OCI-LY1 (cell line): ENCODE measurements around the gene GABBR2.

ENCODE experiments used
- H2AFZ ChIP-seq: fragments of 200-600 bp; sonication (generic), shearing (Covaris generic); 2 replicates; pipeline ENCODE4 v1.6.0; 2014; ENCODE audit warnings: antibody characterized with exemption, mild to moderate bottlenecking, low read length
- H3F3A ChIP-seq: fragments of 200-600 bp; sonication (generic), shearing (Covaris generic); 2 replicates; pipeline ENCODE4 v1.6.0; 2014; ENCODE audit warnings: mild to moderate bottlenecking, antibody characterized with exemption, low read length, moderate library complexity; ENCODE audit not compliant: insufficient read depth
- H3K27ac ChIP-seq: fragments of 200-600 bp; sonication (generic); 2 replicates; pipeline ENCODE4 v1.5.1; 2014; ENCODE audit warnings: low read length, mixed run types, mild to moderate bottlenecking, low read depth; ENCODE audit not compliant: poor library complexity, severe bottlenecking
- H3K27me3 ChIP-seq: fragments of 200-600 bp; sonication (generic); 2 replicates; pipeline ENCODE4 v1.6.0; 2014; ENCODE audit warnings: antibody characterized with exemption, mild to moderate bottlenecking, low read length, moderate library complexity; ENCODE audit not compliant: insufficient read depth
- H3K36me3 ChIP-seq: fragments of 200-600 bp; sonication (generic); 2 replicates; pipeline ENCODE4 v1.6.1; 2014; ENCODE audit warnings: mild to moderate bottlenecking, antibody characterized with exemption, low read length, moderate library complexity, mixed read lengths; ENCODE audit not compliant: insufficient read depth
- H3K4me1 ChIP-seq: fragments of 200-600 bp; sonication (generic); 2 replicates; pipeline ENCODE4 v1.5.1; 2014; ENCODE audit warnings: mild to moderate bottlenecking, low read length, moderate library complexity; ENCODE audit not compliant: insufficient read depth, severe bottlenecking
- H3K4me2 ChIP-seq: fragments of 200-600 bp; sonication (generic), shearing (Covaris generic); 2 replicates; pipeline ENCODE4 v1.6.1; 2014; ENCODE audit warnings: low read length
- H3K4me3 ChIP-seq: fragments of 200-600 bp; sonication (generic); 2 replicates; pipeline ENCODE4 v1.5.1; 2014; ENCODE audit warnings: low read length, low read depth, mild to moderate bottlenecking, mixed read lengths; ENCODE audit not compliant: poor library complexity, severe bottlenecking
- H3K79me2 ChIP-seq: fragments of 200-600 bp; shearing (Covaris generic); 2 replicates; pipeline ENCODE4 v1.6.1; 2016; ENCODE audit warnings: mixed run types, low read length, mixed read lengths; ENCODE audit not compliant: insufficient read depth
- H3K9ac ChIP-seq: fragments of 200-600 bp; sonication (generic), shearing (Covaris generic); 2 replicates; pipeline ENCODE4 v1.6.1; 2014; ENCODE audit warnings: mild to moderate bottlenecking, low read length, mixed read lengths
- H3K9me2 ChIP-seq: fragments of 200-600 bp; sonication (generic), shearing (Covaris generic); 2 replicates; pipeline ENCODE4 v1.6.1; 2014; ENCODE audit warnings: low read depth, mild to moderate bottlenecking, low read length, mixed read lengths
- H3K9me3 ChIP-seq: fragments of 200-600 bp; shearing (Covaris generic); 2 replicates; pipeline ENCODE4 v1.6.1; 2014; ENCODE audit warnings: low read length, mixed read lengths
- H4K20me1 ChIP-seq: fragments of 200-600 bp; sonication (generic), shearing (Covaris generic); 2 replicates; pipeline ENCODE4 v1.6.0; 2016; ENCODE audit warnings: mild to moderate bottlenecking, low read length; ENCODE audit not compliant: insufficient read depth
- EZH2 ChIP-seq: fragments of 200-600 bp; sonication (generic), shearing (Covaris generic); IDR thresholded peaks from 2 replicates; pipeline ENCODE4 v1.8.0; 2017; ENCODE audit warnings: borderline replicate concordance, mixed run types, mild to moderate bottlenecking, antibody characterized with exemption, low read length, moderate library complexity, mixed read lengths
- TF ChIP-seq, protein P1 (sequence below): fragments of 200-600 bp; sonication (generic), shearing (Covaris generic); IDR thresholded peaks from 2 replicates; pipeline ENCODE4 v1.5.1; 2017; ENCODE audit warnings: mild to moderate bottlenecking, antibody characterized with exemption, low read length, moderate library complexity, mixed read lengths

GABBR2 gene

GRCh38 chr9:98709968-98710965 is 1.5 kb upstream of the GABBR2 start:
- H3K27me3 ChIP-seq: no peaks in the 10 kb centered on the region
- no peak overlapping the region for H3K9ac ChIP-seq
- no peaks in the 10 kb centered on the region for H3K79me2 ChIP-seq
- no peak overlapping the region for H3K27ac ChIP-seq
- no peak overlapping the region for H2AFZ ChIP-seq
- no peaks in the 10 kb centered on the region for H3K36me3 ChIP-seq
- no peak overlapping the region for H3K4me3 ChIP-seq
- H3K9me3 ChIP-seq: no peaks in the 10 kb centered on the region
- no peaks in the 10 kb centered on the region for H3K9me2 ChIP-seq
- TF ChIP-seq, protein P1, sequence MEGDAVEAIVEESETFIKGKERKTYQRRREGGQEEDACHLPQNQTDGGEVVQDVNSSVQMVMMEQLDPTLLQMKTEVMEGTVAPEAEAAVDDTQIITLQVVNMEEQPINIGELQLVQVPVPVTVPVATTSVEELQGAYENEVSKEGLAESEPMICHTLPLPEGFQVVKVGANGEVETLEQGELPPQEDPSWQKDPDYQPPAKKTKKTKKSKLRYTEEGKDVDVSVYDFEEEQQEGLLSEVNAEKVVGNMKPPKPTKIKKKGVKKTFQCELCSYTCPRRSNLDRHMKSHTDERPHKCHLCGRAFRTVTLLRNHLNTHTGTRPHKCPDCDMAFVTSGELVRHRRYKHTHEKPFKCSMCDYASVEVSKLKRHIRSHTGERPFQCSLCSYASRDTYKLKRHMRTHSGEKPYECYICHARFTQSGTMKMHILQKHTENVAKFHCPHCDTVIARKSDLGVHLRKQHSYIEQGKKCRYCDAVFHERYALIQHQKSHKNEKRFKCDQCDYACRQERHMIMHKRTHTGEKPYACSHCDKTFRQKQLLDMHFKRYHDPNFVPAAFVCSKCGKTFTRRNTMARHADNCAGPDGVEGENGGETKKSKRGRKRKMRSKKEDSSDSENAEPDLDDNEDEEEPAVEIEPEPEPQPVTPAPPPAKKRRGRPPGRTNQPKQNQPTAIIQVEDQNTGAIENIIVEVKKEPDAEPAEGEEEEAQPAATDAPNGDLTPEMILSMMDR: no peak
- no peak for TF ChIP-seq EZH2
- no peaks in the 10 kb centered on the region for H4K20me1 ChIP-seq
- H3F3A ChIP-seq: no peaks in the 10 kb centered on the region
- H3K4me2 ChIP-seq: no peak overlapping the region
- H3K4me1 ChIP-seq: no peaks in the 10 kb centered on the region

DNA sequence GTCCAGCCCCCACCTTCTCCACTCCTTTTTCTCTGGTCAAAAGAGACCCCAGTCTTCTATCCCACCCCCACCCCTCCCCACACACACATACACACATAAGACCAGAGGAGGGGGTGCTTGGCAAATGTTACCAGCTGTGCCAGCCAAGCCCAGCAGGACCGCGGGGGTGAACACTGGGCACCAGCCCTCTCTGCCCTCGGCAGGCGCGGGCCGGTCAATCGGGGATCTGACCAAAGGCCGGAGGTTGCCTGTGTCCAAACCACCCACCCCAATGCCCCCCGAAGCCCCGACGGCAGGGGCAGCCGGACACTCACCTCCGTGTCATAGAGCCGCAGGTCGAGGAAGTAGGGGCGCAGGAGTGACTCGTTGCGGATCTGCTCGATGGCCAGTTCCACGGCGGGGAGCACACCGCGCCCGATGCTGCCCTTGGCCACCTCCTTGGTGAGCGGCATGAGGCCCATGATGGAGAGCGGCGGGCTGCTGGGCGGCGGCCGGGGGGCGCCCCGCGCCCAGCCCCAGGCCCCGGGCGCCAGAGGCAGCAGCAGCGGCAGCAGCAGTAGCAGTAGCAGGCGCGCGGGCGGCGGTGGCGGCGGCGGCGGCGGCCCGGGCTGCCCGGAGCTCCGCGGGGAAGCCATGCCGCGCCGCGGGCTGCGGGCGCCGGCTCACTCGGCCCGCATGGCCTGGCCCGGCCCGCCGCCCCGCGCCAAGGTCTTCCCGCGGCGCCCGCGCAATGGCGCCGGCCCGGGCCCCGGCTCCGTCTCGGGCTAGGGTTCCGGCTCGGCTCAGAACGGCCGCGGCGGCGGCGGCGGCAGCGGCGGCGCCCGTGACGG is 417 bp downstream of the GABBR2 start:
- Histone ChIP-seq H3K4me3 (no peak overlapping the region), H3K36me3 (no peaks in the 10 kb centered on the region), H3K79me2 (no peaks in the 10 kb centered on the region), H3K4me1 (no peaks in the 10 kb centered on the region), H3K9me3 (no peaks in the 10 kb centered on the region), H3K9me2 (no peaks in the 10 kb centered on the region), H3F3A (no peaks in the 10 kb centered on the region), H2AFZ (no peak overlapping the region), H3K4me2 (no peak overlapping the region), H3K27ac (no peak overlapping the region), H3K27me3 (no peaks in the 10 kb centered on the region; the same call in 1 of the 2 replicates), H4K20me1 (no peaks in the 10 kb centered on the region), H3K9ac (no peak overlapping the region)
- TF ChIP-seq EZH2: no peak
- TF ChIP-seq, protein P1: no peak

DNA sequence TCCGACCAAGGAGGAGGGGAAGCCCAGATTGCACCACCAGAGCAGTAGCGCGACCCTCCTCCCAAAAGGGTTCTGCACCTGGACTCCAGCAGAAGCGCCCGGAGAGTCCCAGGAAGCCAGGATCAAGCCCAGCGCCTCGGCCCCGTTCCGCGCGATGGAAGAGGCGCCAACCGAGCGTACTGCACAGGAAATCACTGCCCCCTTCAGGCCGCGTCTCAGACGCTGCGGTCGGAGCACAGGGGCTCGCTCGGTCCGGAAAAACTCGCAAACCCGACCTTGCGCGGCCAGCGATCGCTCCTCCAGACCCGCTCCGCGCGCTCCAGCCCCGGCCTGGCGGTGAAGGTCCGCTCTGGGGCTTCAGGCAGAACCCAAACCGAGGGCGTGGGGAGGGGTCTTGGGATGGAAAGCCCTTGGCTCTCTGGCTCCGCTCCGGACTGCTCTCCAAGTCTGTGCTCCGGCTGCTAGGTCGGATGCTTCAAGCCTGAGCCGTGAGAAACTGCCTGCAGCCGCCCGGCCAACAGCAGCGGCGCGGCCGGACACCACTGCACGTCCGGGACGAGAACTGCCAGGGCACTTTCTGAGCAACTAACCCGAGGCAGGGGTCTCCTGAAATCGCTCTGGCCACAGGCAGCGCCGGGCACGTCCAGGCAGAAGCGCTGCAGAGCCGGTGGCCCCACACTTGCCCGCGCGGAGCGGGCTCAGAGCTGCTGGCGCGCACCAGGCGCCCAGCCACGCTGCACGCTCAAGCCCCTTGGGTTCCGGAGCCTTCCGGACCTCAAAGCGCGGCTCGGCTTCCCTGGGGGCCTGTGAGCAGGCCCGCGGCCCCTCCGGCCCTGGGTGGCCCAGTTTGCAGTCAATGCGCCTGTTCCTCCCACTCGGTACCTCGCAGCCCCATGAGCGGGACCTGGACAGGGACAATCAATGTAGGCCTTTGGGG is 1.3 kb downstream of the GABBR2 start:
- Histone ChIP-seq H3K27ac (no peak overlapping the region), H3K9me3 (no peaks in the 10 kb centered on the region), H4K20me1 (no peaks in the 10 kb centered on the region), H3K4me2 (no peak overlapping the region), H3K4me3 (no peak overlapping the region), H2AFZ (no peak overlapping the region), H3K9ac (no peak overlapping the region), H3F3A (no peaks in the 10 kb centered on the region), H3K27me3 (no peaks in the 10 kb centered on the region; the same call in 1 of the 2 replicates), H3K36me3 (no peaks in the 10 kb centered on the region), H3K79me2 (no peaks in the 10 kb centered on the region), H3K9me2 (no peaks in the 10 kb centered on the region), H3K4me1 (no peaks in the 10 kb centered on the region)
- no peak for TF ChIP-seq EZH2
- TF ChIP-seq, protein P1: peak; percentile 46; the same call in 1 of the 2 replicates
